Mucosa of stomach (tissue), 1 donor: ENCODE data around the gene SUSD3.

Source experiments
- H3K27me3 ChIP-seq: one replicate; pipeline ENCODE4 v1.7.0; 2013; ENCODE audit warnings: mild to moderate bottlenecking, low read length; ENCODE audit not compliant: control insufficient read depth, insufficient read depth
- H3K36me3 ChIP-seq: one replicate; pipeline ENCODE4 v1.7.0; 2013; ENCODE audit warnings: low read length; ENCODE audit not compliant: control insufficient read depth, insufficient read depth
- H3K4me1 ChIP-seq: one replicate; pipeline ENCODE4 v1.7.0; 2013; ENCODE audit warnings: mild to moderate bottlenecking, low read length; ENCODE audit not compliant: control insufficient read depth, insufficient read depth
- H3K4me3 ChIP-seq: one replicate; pipeline ENCODE4 v1.7.0; 2013; ENCODE audit warnings: low read length
- H3K9ac ChIP-seq: one replicate; pipeline ENCODE4 v1.7.0; 2013; ENCODE audit warnings: mild to moderate bottlenecking, low read length, moderate library complexity
- H3K9me3 ChIP-seq: one replicate; pipeline ENCODE4 v1.7.0; 2013; ENCODE audit warnings: mild to moderate bottlenecking, low read length, moderate library complexity; ENCODE audit not compliant: control insufficient read depth
- donor health status: Pancreatic carcinoma.

The SUSD3 gene

GRCh38 chr9:93072383-93072795 lies 13.9 kb downstream of the SUSD3 start:
- Histone ChIP-seq H3K4me3 (no peak overlapping the region), H3K4me1 (peaks cover 10% of the 10 kb centered on the region), H3K27me3 (no peaks in the 10 kb centered on the region), H3K9ac (no peak overlapping the region), H3K9me3 (peaks cover 5% of the 10 kb centered on the region), H3K36me3 (no peaks in the 10 kb centered on the region)

- peaks cover 5% of the 10 kb centered on the region for H3K9me3 ChIP-seq
- no peaks in the 10 kb centered on the region for H3K27me3 ChIP-seq
- H3K9ac ChIP-seq: no peak overlapping the region
- H3K4me1 ChIP-seq: peaks cover 10% of the 10 kb centered on the region
- no peak overlapping the region for H3K4me3 ChIP-seq
- H3K36me3 ChIP-seq: no peaks in the 10 kb centered on the region
Measured at GRCh38 chr9:93076101-93076791, 17.7 kb downstream of the SUSD3 start.

GRCh38 chr9:93076792-93077128 lies 18.3 kb downstream of the SUSD3 start:
- Histone ChIP-seq H3K27me3 (no peaks in the 10 kb centered on the region), H3K9ac (no peak overlapping the region), H3K36me3 (no peaks in the 10 kb centered on the region), H3K9me3 (peaks cover 5% of the 10 kb centered on the region), H3K4me1 (peaks cover 10% of the 10 kb centered on the region), H3K4me3 (no peak overlapping the region)

GRCh38 chr9:93077367-93077766 lies 18.9 kb downstream of the SUSD3 start:
- no peaks in the 10 kb centered on the region for H3K36me3 ChIP-seq
- H3K27me3 ChIP-seq: no peaks in the 10 kb centered on the region
- H3K4me1 ChIP-seq: peaks cover 7% of the 10 kb centered on the region
- H3K9me3 ChIP-seq: peaks cover 5% of the 10 kb centered on the region
- H3K4me3 ChIP-seq: no peak overlapping the region
- no peak overlapping the region for H3K9ac ChIP-seq

- Histone ChIP-seq H3K9ac (no peak overlapping the region), H3K27me3 (no peaks in the 10 kb centered on the region), H3K9me3 (peaks cover 5% of the 10 kb centered on the region), H3K4me1 (peaks cover 2% of the 10 kb centered on the region), H3K4me3 (no peak overlapping the region), H3K36me3 (no peaks in the 10 kb centered on the region)
Measured at GRCh38 chr9:93077811-93078210, 19.3 kb downstream of the SUSD3 start.

- H3K9me3 ChIP-seq: peaks cover 5% of the 10 kb centered on the region
Measured at GRCh38 chr9:93079371-93079770, 20.9 kb downstream of the SUSD3 start.

GRCh38 chr9:93080406-93080805 lies 21.9 kb downstream of the SUSD3 start:
- peaks cover 5% of the 10 kb centered on the region for H3K9me3 ChIP-seq
- H3K27me3 ChIP-seq: no peaks in the 10 kb centered on the region
- H3K9ac ChIP-seq: no peak overlapping the region
- no peak overlapping the region for H3K4me3 ChIP-seq
- H3K36me3 ChIP-seq: no peaks in the 10 kb centered on the region
- H3K4me1 ChIP-seq: no peaks in the 10 kb centered on the region

More at GRCh38 chr9:93079371-93079770, 20.9 kb downstream of the SUSD3 start:
- Histone ChIP-seq H3K4me3 (no peak overlapping the region), H3K4me1 (no peaks in the 10 kb centered on the region), H3K9ac (no peak overlapping the region), H3K27me3 (no peaks in the 10 kb centered on the region), H3K36me3 (no peaks in the 10 kb centered on the region)

- Histone ChIP-seq H3K27me3 (no peaks in the 10 kb centered on the region), H3K36me3 (no peaks in the 10 kb centered on the region), H3K9ac (no peak overlapping the region), H3K4me1 (no peaks in the 10 kb centered on the region), H3K9me3 (peaks cover 5% of the 10 kb centered on the region), H3K4me3 (no peak overlapping the region)
Measured at GRCh38 chr9:93081081-93081529, 22.6 kb downstream of the SUSD3 start.

GRCh38 chr9:93081931-93082330 lies 23.4 kb downstream of the SUSD3 start:
- Histone ChIP-seq H3K9ac (no peak overlapping the region), H3K36me3 (no peaks in the 10 kb centered on the region), H3K4me3 (no peak overlapping the region), H3K9me3 (peaks cover under 1% of the 10 kb centered on the region), H3K27me3 (no peaks in the 10 kb centered on the region), H3K4me1 (peaks cover 6% of the 10 kb centered on the region)

GRCh38 chr9:93082841-93083411 lies 24.4 kb downstream of the SUSD3 start:
- no peaks in the 10 kb centered on the region for H3K27me3 ChIP-seq
- peaks cover 8% of the 10 kb centered on the region for H3K4me1 ChIP-seq
- no peaks in the 10 kb centered on the region for H3K36me3 ChIP-seq
- H3K9me3 ChIP-seq: no peaks in the 10 kb centered on the region
- no peak overlapping the region for H3K4me3 ChIP-seq
- no peak overlapping the region for H3K9ac ChIP-seq

GRCh38 chr9:93083592-93084470 lies 25.3 kb downstream of the SUSD3 start:
- Histone ChIP-seq H3K4me3 (no peak overlapping the region), H3K9ac (no peak overlapping the region), H3K27me3 (no peaks in the 10 kb centered on the region), H3K36me3 (no peaks in the 10 kb centered on the region), H3K9me3 (no peaks in the 10 kb centered on the region), H3K4me1 (peaks cover 8% of the 10 kb centered on the region)

GRCh38 chr9:93084471-93084881 lies 26.0 kb downstream of the SUSD3 start:
- Histone ChIP-seq H3K9ac (no peak overlapping the region), H3K4me1 (peaks cover 8% of the 10 kb centered on the region)

More at GRCh38 chr9:93084471-93084881, 26.0 kb downstream of the SUSD3 start:
- Histone ChIP-seq H3K9me3 (no peaks in the 10 kb centered on the region), H3K27me3 (no peaks in the 10 kb centered on the region), H3K4me3 (no peak overlapping the region), H3K36me3 (no peaks in the 10 kb centered on the region)
